Liver (tissue), 9 donors: ENCODE data around the gene TMEM101. TPM values are rescaled to one million over a fixed set of nuclear protein-coding genes. Genes with fewer than 3 reads are reported as not detected.
"Not testable (repeated sequence)": the region's sequence is repeated elsewhere in the genome, so short reads cannot be mapped to it uniquely, and the experiment has no call there.

Source experiments
- DNase-seq: peaks from one replicate; pipeline ENCODE4 v3.0.0-alpha.2; 2017; ENCODE audit warnings: low spot score
- H3K27ac ChIP-seq, 2 donors: one replicate each; pipeline ENCODE4 v1.7.0; 2013; ENCODE audit warnings: inconsistent platforms in 2 of 2, low read length in 2 of 2, control low read depth in 1 of 2, low read depth in 1 of 2, mild to moderate bottlenecking in 1 of 2
- H3K27me3 ChIP-seq, 4 donors: one replicate each; pipeline versions ENCODE4 v1.6.1 to v1.7.0; 2013; ENCODE audit warnings: low read length in 3 of 4, inconsistent platforms in 1 of 4, mild to moderate bottlenecking in 1 of 4, moderate library complexity in 1 of 4; ENCODE audit not compliant: control insufficient read depth in 4 of 4, insufficient read depth in 4 of 4
- H3K36me3 ChIP-seq, 4 donors: one replicate each; pipeline versions ENCODE4 v1.6.1 to v1.7.0; 2013; ENCODE audit warnings: low read length in 3 of 4, mild to moderate bottlenecking in 3 of 4, low read depth in 1 of 4, moderate library complexity in 1 of 4; ENCODE audit not compliant: control insufficient read depth in 4 of 4, insufficient read depth in 3 of 4
- H3K4me1 ChIP-seq, 4 donors: one replicate each; pipeline versions ENCODE4 v1.6.1 to v1.7.0; 2013; ENCODE audit warnings: low read length in 3 of 4, mild to moderate bottlenecking in 3 of 4, moderate library complexity in 1 of 4; ENCODE audit not compliant: control insufficient read depth in 4 of 4, insufficient read depth in 4 of 4
- H3K4me3 ChIP-seq, 3 donors: one replicate each; pipeline versions ENCODE4 v1.6.1 to v1.7.0; 2013; ENCODE audit warnings: low read length in 3 of 3, control low read depth in 1 of 3, low read depth in 1 of 3, mild to moderate bottlenecking in 1 of 3
- H3K9ac ChIP-seq, 2 donors: one replicate each; pipeline ENCODE4 v1.7.0; 2013; ENCODE audit warnings: low read length in 2 of 2, mild to moderate bottlenecking in 2 of 2, moderate library complexity in 2 of 2, control low read depth in 1 of 2, low read depth in 1 of 2
- H3K9me3 ChIP-seq, 4 donors: one replicate each; pipeline versions ENCODE4 v1.6.1 to v1.7.0; 2013; ENCODE audit warnings: low read length in 3 of 4; ENCODE audit not compliant: control insufficient read depth in 4 of 4
- ATF3 ChIP-seq: IDR thresholded peaks from 2 replicates; pipeline ENCODE4 v1.6.1; 2016; ENCODE audit warnings: antibody characterized with exemption
- CTCF ChIP-seq: fragments of 150-350 bp; IDR thresholded peaks from 2 replicates; pipeline ENCODE4 v1.5.1; 2017; ENCODE audit warnings: improper control_type of control experiment, low read depth, low read length; ENCODE audit not compliant: missing input control
- FOXA1 ChIP-seq: IDR thresholded peaks from 2 replicates; pipeline ENCODE4 v1.6.1; 2016; ENCODE audit warnings: antibody characterized with exemption
- FOXA2 ChIP-seq: IDR thresholded peaks from 2 replicates; pipeline ENCODE4 v1.6.1; 2016; ENCODE audit warnings: antibody characterized with exemption
- GABPA ChIP-seq, 2 donors: IDR thresholded peaks in 1 of 2; conservative IDR thresholded peaks in 1 of 2; 2 replicates each; pipeline ENCODE4 v1.6.1; 2016; ENCODE audit warnings: antibody characterized with exemption in 2 of 2, mild to moderate bottlenecking in 1 of 2, moderate library complexity in 1 of 2
- HNF4A ChIP-seq, 2 donors: conservative IDR thresholded peaks; 2 replicates each; pipeline ENCODE4 v1.6.1; 2016; ENCODE audit warnings: antibody characterized with exemption in 2 of 2, mild to moderate bottlenecking in 2 of 2
- HNF4G ChIP-seq: IDR thresholded peaks from 2 replicates; pipeline ENCODE4 v1.6.1; 2016; ENCODE audit warnings: antibody characterized with exemption
- NR2F2 ChIP-seq: IDR thresholded peaks from 2 replicates; pipeline ENCODE4 v1.6.1; 2016; ENCODE audit warnings: antibody characterized with exemption
- RAD21 ChIP-seq, 2 donors: IDR thresholded peaks; 2 replicates each; pipeline ENCODE4 v1.6.1; 2016; ENCODE audit warnings: antibody characterized with exemption in 2 of 2, mild to moderate bottlenecking in 2 of 2
- RXRA ChIP-seq, 2 donors: IDR thresholded peaks; 2 replicates each; pipeline ENCODE4 v1.6.1; 2017 to 2018; ENCODE audit warnings: antibody characterized with exemption in 2 of 2, mild to moderate bottlenecking in 1 of 2
- YY1 ChIP-seq: IDR thresholded peaks from 2 replicates; pipeline ENCODE4 v1.6.1; 2016; ENCODE audit warnings: antibody characterized with exemption, mild to moderate bottlenecking
- WGBS: extraction: QIAGEN DNeasy Blood & Tissue Kit; methylation state at CpG from one replicate; pipeline ENCODE4 v1.1.7; 2013; 5-methylcytosine and 5-hydroxymethylcytosine counted together
- polyA plus RNA-seq, 2 donors: library from polyadenylated mRNA; stranded (reverse) in 1 of 2; unstranded in 1 of 2; fragments of 200-250 nt in 1 of 2; fragments of >200 nt in 1 of 2; fragmentation: Nextera tagmentation in 1 of 2; extraction: Ambion mirVana in 1 of 2; gene quantifications; one replicate each; pipeline versions ENCODE4 v1.2.1 to v1.2.3, GENCODE V29; 2013 to 2015
- total RNA-seq, 2 donors: library from RNA; depleted of rRNA; stranded (reverse); fragments of >200 nt; gene quantifications; one replicate each; pipeline ENCODE4 v1.2.3, GENCODE V29; 2014
- donor health status: healthy.
- donor health status: healthy.
- donor health status: healthy.
- donor health status: healthy.
- donor health status: healthy.

Gene TMEM101
- total and polyA plus RNA-seq, 4 donors: 12.0 to 25.7 (median 21.4) TPM

GRCh38 chr17:44053125-44053872, 38.5 kb upstream of the TMEM101 start:
- Histone ChIP-seq H3K36me3 (peaks cover 5 to 32% (median 19%) of the 10 kb centered on the region in 4 donors), H3K4me3 (no peak overlapping the region), H3K27me3 (no peaks in the 10 kb centered on the region), H3K9ac (no peak overlapping the region), H3K27ac (no peak overlapping the region), H3K9me3 (no peaks in the 10 kb centered on the region), H3K4me1 (peaks cover 4 to 14% (median 13%) of the 10 kb centered on the region in 4 donors)
- no peak for DNase-seq
- whole genome bisulfite sequencing: 51% methylated on average over 3 of the region's 3 CpGs
- TF ChIP-seq HNF4A (conservative IDR thresholded peaks at IDR 0.05) (peak; percentile 15 to 40), RXRA (IDR thresholded peaks at IDR 0.05) (peak in 1 of 2 donors; percentile 21), CTCF (no peak), FOXA1 (no peak), NR2F2 (no peak), GABPA (IDR thresholded peaks at IDR 0.05 in 1 of 2, conservative IDR thresholded peaks at IDR 0.05 in 1 of 2) (no peak), FOXA2 (no peak), HNF4G (no peak), YY1 (no peak), RAD21 (IDR thresholded peaks at IDR 0.05) (peak in 1 of 2 donors; percentile 31)

- peaks cover 6 to 27% (median 18%) of the 10 kb centered on the region in 4 donors for H3K36me3 ChIP-seq
- 97% methylated on average over 9 of the region's 9 CpGs for WGBS
Measured at GRCh38 chr17:44049294-44050060, 34.7 kb upstream of the TMEM101 start.

GRCh38 chr17:44046893-44047292, 32.1 kb upstream of the TMEM101 start:
- H3K36me3 ChIP-seq: peaks cover 4 to 20% (median 13%) of the 10 kb centered on the region in 4 donors
- H3K4me3 ChIP-seq, H3K27me3 ChIP-seq, H3K9ac ChIP-seq, H3K9me3 ChIP-seq, DNase-seq, H3K4me1 ChIP-seq, H3K27ac ChIP-seq: not testable (repeated sequence)
- over 99% methylated on average over 7 of the region's 7 CpGs for WGBS

More at GRCh38 chr17:44049294-44050060, 34.7 kb upstream of the TMEM101 start:
- Histone ChIP-seq H3K4me3 (no peak overlapping the region), H3K27me3 (no peaks in the 10 kb centered on the region), H3K27ac (no peak overlapping the region), H3K4me1 (peaks cover 4 to 14% (median 13%) of the 10 kb centered on the region in 4 donors), H3K9me3 (no peaks in the 10 kb centered on the region), H3K9ac (no peak overlapping the region)
- TF ChIP-seq FOXA2 (no peak), NR2F2 (no peak), ATF3 (no peak)
- DNase-seq: no peak
